ENCODE data around the gene FOXB2. TPM values are rescaled to one million over a fixed set of nuclear protein-coding genes. Genes with fewer than 3 reads are reported as not detected.

FOXB2 gene
- polyA plus RNA-seq, 1 of the 3 experiments (the other 2 are of a cell fraction) = not detected

DNA sequence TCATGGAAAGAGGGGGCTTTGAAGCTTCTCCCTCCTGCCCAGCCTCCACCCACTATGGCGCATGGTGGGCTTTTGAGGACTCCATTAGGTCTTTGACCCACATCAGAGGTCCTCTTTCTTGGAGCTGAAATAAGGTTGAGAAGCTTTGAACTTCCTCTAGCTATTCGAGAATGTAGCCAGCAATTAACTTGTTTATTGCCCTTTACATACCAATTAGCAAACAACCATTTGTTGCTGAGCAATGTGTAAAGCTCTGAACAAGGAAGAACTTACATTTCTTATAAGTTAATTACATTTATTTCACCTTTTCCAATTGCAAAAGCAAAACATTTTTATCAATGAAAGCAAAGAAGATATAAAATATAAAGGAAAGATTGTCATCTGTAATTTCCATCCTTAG is 30.5 kb upstream of the FOXB2 start:
- Histone ChIP-seq H2AFZ (ENCODE audit: low read depth) (no peak overlapping the region), H3K4me3 (ENCODE audit: low read depth in 2 of 2, low read length in 1 of 2) (no peak overlapping the region), H3K9me3 (no peaks in the 10 kb centered on the region), H3F3A (replicated peaks; ENCODE audit: insufficient read depth) (no peaks in the 10 kb centered on the region), H3K4me1 (ENCODE audit: control insufficient read depth in 1 of 2, insufficient read depth in 2 of 2, low read depth in 1 of 2, low read length in 1 of 2) (no peaks in the 10 kb centered on the region), H3K27me3 (ENCODE audit: insufficient read depth) (peaks cover 48% of the 10 kb centered on the region), H3K9ac (no peak overlapping the region), H3K79me2 (ENCODE audit: insufficient read depth) (no peaks in the 10 kb centered on the region), H3K9me2 (no peaks in the 10 kb centered on the region), H4K20me1 (ENCODE audit: insufficient read depth) (no peaks in the 10 kb centered on the region), H3K27ac (ENCODE audit: low read depth in 2 of 2, low read length in 1 of 2) (no peak overlapping the region), H3K36me3 (replicated peaks in 1 of 2; ENCODE audit: control insufficient read depth in 1 of 2, insufficient read depth in 2 of 2, low read length in 1 of 2) (no peaks in the 10 kb centered on the region), H3K4me2 (no peak overlapping the region)
- 4% methylated on average over 2 of the region's 2 CpGs for WGBS (ENCODE audit: low lambda C conversion rate)
- TF ChIP-seq RCOR1 (IDR thresholded peaks at IDR 0.05; ENCODE audit: low read length) = no peak
- no peak for TF ChIP-seq PBX3 (IDR thresholded peaks at IDR 0.05)
- TF ChIP-seq USF2 (IDR thresholded peaks at IDR 0.05; ENCODE audit: borderline replicate concordance, low read depth, low read length) = no peak
- TF ChIP-seq FOXM1 (IDR thresholded peaks at IDR 0.05; ENCODE audit: low read depth) = no peak
- TF ChIP-seq MXI1 (IDR thresholded peaks at IDR 0.05; ENCODE audit: low read depth, low read length) = no peak
- TF ChIP-seq RFX5 (IDR thresholded peaks at IDR 0.05; ENCODE audit: low read length) = no peak
- TF ChIP-seq EP300 (IDR thresholded peaks at IDR 0.05; ENCODE audit: borderline replicate concordance in 1 of 2, low read depth in 1 of 2, low read length in 1 of 2) = no peak
- ChIA-PET POLR2A (no interaction called here), CTCF (no interaction called here)
- DNase-seq = no peak

- Histone ChIP-seq H3K4me3 (ENCODE audit: low read depth in 2 of 2, low read length in 1 of 2) (no peak overlapping the region), H3K4me2 (no peak overlapping the region), H3K27me3 (ENCODE audit: insufficient read depth) (peaks cover 44% of the 10 kb centered on the region), H4K20me1 (ENCODE audit: insufficient read depth) (no peaks in the 10 kb centered on the region), H2AFZ (ENCODE audit: low read depth) (no peak overlapping the region), H3K4me1 (ENCODE audit: control insufficient read depth in 1 of 2, insufficient read depth in 2 of 2, low read depth in 1 of 2, low read length in 1 of 2) (no peaks in the 10 kb centered on the region), H3K9ac (no peak overlapping the region), H3K9me2 (no peaks in the 10 kb centered on the region), H3K36me3 (replicated peaks in 1 of 2; ENCODE audit: control insufficient read depth in 1 of 2, insufficient read depth in 2 of 2, low read length in 1 of 2) (no peaks in the 10 kb centered on the region), H3K27ac (ENCODE audit: low read depth in 2 of 2, low read length in 1 of 2) (no peak overlapping the region), H3K79me2 (ENCODE audit: insufficient read depth) (no peaks in the 10 kb centered on the region), H3F3A (replicated peaks; ENCODE audit: insufficient read depth) (no peaks in the 10 kb centered on the region), H3K9me3 (no peaks in the 10 kb centered on the region)
- TF ChIP-seq YY1 (IDR thresholded peaks at IDR 0.05; ENCODE audit: low read depth) = no peak
- WGBS (ENCODE audit: low lambda C conversion rate) = 2% methylated on average over 3 of the region's 3 CpGs
- no peak for DNase-seq
- POLR2A ChIA-PET = no interaction called here
- CTCF ChIA-PET = no interaction called here
Observed at GRCh38 chr9:76989501-76989900, 30.0 kb upstream of the FOXB2 start.

GRCh38 chr9:76996700-76997099 is 22.8 kb upstream of the FOXB2 start:
- Histone ChIP-seq H3F3A (replicated peaks; ENCODE audit: insufficient read depth) (no peaks in the 10 kb centered on the region), H4K20me1 (ENCODE audit: insufficient read depth) (no peaks in the 10 kb centered on the region), H2AFZ (ENCODE audit: low read depth) (no peak overlapping the region), H3K27ac (ENCODE audit: low read depth in 2 of 2, low read length in 1 of 2) (no peak overlapping the region), H3K9me2 (no peaks in the 10 kb centered on the region), H3K4me3 (ENCODE audit: low read depth in 2 of 2, low read length in 1 of 2) (no peak overlapping the region; a peak in 1 of 4 replicates), H3K27me3 (ENCODE audit: insufficient read depth) (peaks cover 29% of the 10 kb centered on the region), H3K79me2 (ENCODE audit: insufficient read depth) (no peaks in the 10 kb centered on the region), H3K9ac (no peak overlapping the region), H3K9me3 (no peaks in the 10 kb centered on the region), H3K4me2 (no peak overlapping the region), H3K36me3 (replicated peaks in 1 of 2; ENCODE audit: control insufficient read depth in 1 of 2, insufficient read depth in 2 of 2, low read length in 1 of 2) (no peaks in the 10 kb centered on the region), H3K4me1 (ENCODE audit: control insufficient read depth in 1 of 2, insufficient read depth in 2 of 2, low read depth in 1 of 2, low read length in 1 of 2) (no peaks in the 10 kb centered on the region)
- WGBS (ENCODE audit: low lambda C conversion rate) = 4% methylated on average over 5 of the region's 6 CpGs
- CTCF ChIA-PET = interaction anchor here (1.3 to 2.2 kb wide), 5 partner anchors 10 to 240 kb away, joined by 3 to 8 read pairs (median 7); no protein-coding TSS in a partner anchor
- peak; percentile 31 for DNase-seq
- POLR2A ChIA-PET = no interaction called here
- TF ChIP-seq, protein P1, sequence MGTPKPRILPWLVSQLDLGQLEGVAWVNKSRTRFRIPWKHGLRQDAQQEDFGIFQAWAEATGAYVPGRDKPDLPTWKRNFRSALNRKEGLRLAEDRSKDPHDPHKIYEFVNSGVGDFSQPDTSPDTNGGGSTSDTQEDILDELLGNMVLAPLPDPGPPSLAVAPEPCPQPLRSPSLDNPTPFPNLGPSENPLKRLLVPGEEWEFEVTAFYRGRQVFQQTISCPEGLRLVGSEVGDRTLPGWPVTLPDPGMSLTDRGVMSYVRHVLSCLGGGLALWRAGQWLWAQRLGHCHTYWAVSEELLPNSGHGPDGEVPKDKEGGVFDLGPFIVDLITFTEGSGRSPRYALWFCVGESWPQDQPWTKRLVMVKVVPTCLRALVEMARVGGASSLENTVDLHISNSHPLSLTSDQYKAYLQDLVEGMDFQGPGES (IDR thresholded peaks at IDR 0.05; ENCODE audit: low read depth, low read length) = no peak
- TF ChIP-seq TCF12 (IDR thresholded peaks at IDR 0.05) (no peak), TAF1 (IDR thresholded peaks at IDR 0.05; ENCODE audit: borderline replicate concordance, low read depth, low read length) (no peak), FOXM1 (IDR thresholded peaks at IDR 0.05; ENCODE audit: low read depth) (no peak), SMC3 (IDR thresholded peaks at IDR 0.05; ENCODE audit: low read depth, low read length) (peak; percentile 54), CTCF (IDR thresholded peaks at IDR 0.05) (peak; percentile 67), YY1 (IDR thresholded peaks at IDR 0.05; ENCODE audit: low read depth) (no peak), RCOR1 (IDR thresholded peaks at IDR 0.05; ENCODE audit: low read length) (no peak), RAD21 (IDR thresholded peaks at IDR 0.05; ENCODE audit: low read length) (peak; percentile 45), POLR2AphosphoS5 (IDR thresholded peaks at IDR 0.05; ENCODE audit: low read depth, low read length) (no peak)
- TF ChIP-seq, protein P2, sequence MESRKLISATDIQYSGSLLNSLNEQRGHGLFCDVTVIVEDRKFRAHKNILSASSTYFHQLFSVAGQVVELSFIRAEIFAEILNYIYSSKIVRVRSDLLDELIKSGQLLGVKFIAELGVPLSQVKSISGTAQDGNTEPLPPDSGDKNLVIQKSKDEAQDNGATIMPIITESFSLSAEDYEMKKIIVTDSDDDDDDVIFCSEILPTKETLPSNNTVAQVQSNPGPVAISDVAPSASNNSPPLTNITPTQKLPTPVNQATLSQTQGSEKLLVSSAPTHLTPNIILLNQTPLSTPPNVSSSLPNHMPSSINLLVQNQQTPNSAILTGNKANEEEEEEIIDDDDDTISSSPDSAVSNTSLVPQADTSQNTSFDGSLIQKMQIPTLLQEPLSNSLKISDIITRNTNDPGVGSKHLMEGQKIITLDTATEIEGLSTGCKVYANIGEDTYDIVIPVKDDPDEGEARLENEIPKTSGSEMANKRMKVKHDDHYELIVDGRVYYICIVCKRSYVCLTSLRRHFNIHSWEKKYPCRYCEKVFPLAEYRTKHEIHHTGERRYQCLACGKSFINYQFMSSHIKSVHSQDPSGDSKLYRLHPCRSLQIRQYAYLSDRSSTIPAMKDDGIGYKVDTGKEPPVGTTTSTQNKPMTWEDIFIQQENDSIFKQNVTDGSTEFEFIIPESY (IDR thresholded peaks at IDR 0.05; ENCODE audit: borderline replicate concordance, low read depth) = no peak
